Testis (tissue), 3 donors: ENCODE results near the gene ACAA1. TPM values are rescaled to one million over a fixed set of nuclear protein-coding genes. Genes with fewer than 3 reads are reported as not detected.

Source experiments
- DNase-seq: peaks from one replicate; pipeline ENCODE4 v3.0.0-alpha.2; 2019
- H3K27ac ChIP-seq, 2 donors: fragments of 200-600 bp; sonication (generic); one replicate each; pipeline ENCODE4 v1.5.1; 2019
- H3K27me3 ChIP-seq: fragments of 200-600 bp; sonication (generic); one replicate; pipeline ENCODE4 v1.5.1; 2019
- H3K36me3 ChIP-seq: fragments of 200-600 bp; sonication (generic); one replicate; pipeline ENCODE4 v1.5.1; 2017; ENCODE audit warnings: low read depth; ENCODE audit errors: missing control alignments
- H3K4me1 ChIP-seq: fragments of 200-600 bp; sonication (generic); one replicate; pipeline ENCODE4 v1.5.1; 2019
- H3K4me3 ChIP-seq, 2 donors: fragments of 200-600 bp; sonication (generic); one replicate each; pipeline ENCODE4 v1.5.1; 2017 to 2019
- H3K9me3 ChIP-seq: fragments of 200-600 bp; sonication (generic); one replicate; pipeline ENCODE4 v1.5.1; 2017
- CTCF ChIP-seq, 3 experiments: fragments of 450-650 bp in 2 of 3; fragments of 200-600 bp in 1 of 3; sonication (generic) in 1 of 3; IDR thresholded peaks; one replicate each; pipeline ENCODE4 v1.5.1; 2016 to 2019; ENCODE audit warnings: antibody characterized with exemption in 3 of 3, mild to moderate bottlenecking in 2 of 3, moderate library complexity in 1 of 3
- POLR2A ChIP-seq: fragments of 450-650 bp; IDR thresholded peaks from one replicate; pipeline ENCODE4 v1.6.1; 2017; ENCODE audit warnings: antibody characterized with exemption, mild to moderate bottlenecking, moderate library complexity
- WGBS, 2 donors: methylation state at CpG; one replicate each; pipeline ENCODE4 v1.1.5; 2018; 5-methylcytosine and 5-hydroxymethylcytosine counted together
- intact Hi-C: fragments of 100-400 bp; cut with DNase I; formaldehyde crosslinking; loops from one replicate; pipeline ENCODE4 v1.15.1; 2023; ENCODE audit warnings: low total_unique reads
- polyA plus RNA-seq: library from polyadenylated mRNA; stranded (reverse); fragments of 350-450 nt; fragmentation: Illumina TruSeq; extraction: RNeasy Lipid Tissue Mini Kit (QIAGEN cat#74804); gene quantifications from one replicate; pipeline ENCODE4 v1.2.3, GENCODE V29; 2014; ENCODE audit warnings: low read depth, low replicate concordance; ENCODE audit not compliant: insufficient read depth
- total RNA-seq, 2 donors: library from RNA; depleted of rRNA; stranded (reverse); fragments of >200 nt; gene quantifications; one replicate each; pipeline ENCODE4 v1.2.3, GENCODE V29; 2016

Gene ACAA1
- total and polyA plus RNA-seq, 3 donors from 2014 or later, result 50.7 to 60.9 (median 58.3) TPM

- intact Hi-C loops, result no loop called here
- Histone ChIP-seq H3K27ac (no peak overlapping the region), H3K4me1 (no peaks in the 10 kb centered on the region), H3K36me3 (no peaks in the 10 kb centered on the region), H3K4me3 (no peak overlapping the region), H3K27me3 (no peaks in the 10 kb centered on the region), H3K9me3 (no peaks in the 10 kb centered on the region)
- WGBS, 2 donors, result 62 to 89% methylated on average over 5 to 7 of the region's 7 CpGs
- TF ChIP-seq POLR2A, result no peak
- no peak for TF ChIP-seq CTCF (IDR thresholded peaks at IDR 0.05)
- no peak for DNase-seq
These were observed 16.9 kb downstream of the ACAA1 start for GRCh38 chr3:38119821-38120692.

GRCh38 chr3:38119248-38119544 lies 17.7 kb downstream of the ACAA1 start:
- 97 to 100% methylated on average over 1 of the region's 1 CpG for WGBS, 2 donors
- Histone ChIP-seq H3K27ac (no peak overlapping the region), H3K9me3 (no peaks in the 10 kb centered on the region), H3K4me3 (no peak overlapping the region), H3K36me3 (no peaks in the 10 kb centered on the region), H3K4me1 (no peaks in the 10 kb centered on the region), H3K27me3 (no peaks in the 10 kb centered on the region)
- no peak for DNase-seq
- no peak for TF ChIP-seq POLR2A
- no peak for TF ChIP-seq CTCF (IDR thresholded peaks at IDR 0.05)
- intact Hi-C loops, result no loop called here

GRCh38 chr3:38118421-38119247 lies 18.3 kb downstream of the ACAA1 start:
- intact Hi-C loops, result no loop called here
- WGBS, 2 donors, result 76 to 82% methylated on average over 11 to 13 of the region's 13 CpGs
- no peak for DNase-seq
- no peaks in the 10 kb centered on the region for H3K9me3 ChIP-seq
- no peak overlapping the region for H3K27ac ChIP-seq
- TF ChIP-seq CTCF (IDR thresholded peaks at IDR 0.05), result no peak
- TF ChIP-seq POLR2A, result no peak
- no peak overlapping the region for H3K4me3 ChIP-seq
- H3K27me3 ChIP-seq, result no peaks in the 10 kb centered on the region
- H3K36me3 ChIP-seq, result no peaks in the 10 kb centered on the region
- no peaks in the 10 kb centered on the region for H3K4me1 ChIP-seq

- Histone ChIP-seq H3K9me3 (no peaks in the 10 kb centered on the region), H3K4me1 (no peaks in the 10 kb centered on the region), H3K27ac (no peak overlapping the region), H3K36me3 (no peaks in the 10 kb centered on the region), H3K4me3 (no peak overlapping the region), H3K27me3 (no peaks in the 10 kb centered on the region)
- peak; percentile 73 for DNase-seq
- WGBS, 2 donors, result 62 to 75% methylated on average over 7 to 11 of the region's 11 CpGs
- TF ChIP-seq POLR2A (no peak), CTCF (IDR thresholded peaks at IDR 0.05) (peak; percentile 60 to 82 (median 65))
- intact Hi-C loops, result no loop called here
These were observed 19.0 kb downstream of the ACAA1 start for GRCh38 chr3:38117748-38118420.
